OCI-LY3 (cell line): Measurements from ENCODE around the gene GRIA3.
"Not testable (repeated sequence)": the region's sequence is repeated elsewhere in the genome, so short reads cannot be mapped to it uniquely, and the experiment has no call there.

ENCODE experiments used
- EZH2phosphoT487 ChIP-seq: fragments of 200-600 bp; shearing (Covaris generic); IDR thresholded peaks from 2 replicates; pipeline ENCODE4 v1.6.1; 2018; ENCODE audit warnings: antibody characterized with exemption, mixed run types, low read depth
- TF ChIP-seq, protein P1 (sequence below): fragments of 200-600, 300-600 bp; sonication (generic); IDR thresholded peaks from 2 replicates; pipeline ENCODE4 v1.5.1; 2014; ENCODE audit warnings: antibody characterized with exemption, low read length, low read depth

GRCh38 chrX:123514279-123514640, 330.2 kb downstream of the GRIA3 start:
- TF ChIP-seq, protein P1, sequence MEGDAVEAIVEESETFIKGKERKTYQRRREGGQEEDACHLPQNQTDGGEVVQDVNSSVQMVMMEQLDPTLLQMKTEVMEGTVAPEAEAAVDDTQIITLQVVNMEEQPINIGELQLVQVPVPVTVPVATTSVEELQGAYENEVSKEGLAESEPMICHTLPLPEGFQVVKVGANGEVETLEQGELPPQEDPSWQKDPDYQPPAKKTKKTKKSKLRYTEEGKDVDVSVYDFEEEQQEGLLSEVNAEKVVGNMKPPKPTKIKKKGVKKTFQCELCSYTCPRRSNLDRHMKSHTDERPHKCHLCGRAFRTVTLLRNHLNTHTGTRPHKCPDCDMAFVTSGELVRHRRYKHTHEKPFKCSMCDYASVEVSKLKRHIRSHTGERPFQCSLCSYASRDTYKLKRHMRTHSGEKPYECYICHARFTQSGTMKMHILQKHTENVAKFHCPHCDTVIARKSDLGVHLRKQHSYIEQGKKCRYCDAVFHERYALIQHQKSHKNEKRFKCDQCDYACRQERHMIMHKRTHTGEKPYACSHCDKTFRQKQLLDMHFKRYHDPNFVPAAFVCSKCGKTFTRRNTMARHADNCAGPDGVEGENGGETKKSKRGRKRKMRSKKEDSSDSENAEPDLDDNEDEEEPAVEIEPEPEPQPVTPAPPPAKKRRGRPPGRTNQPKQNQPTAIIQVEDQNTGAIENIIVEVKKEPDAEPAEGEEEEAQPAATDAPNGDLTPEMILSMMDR = not testable (repeated sequence)
- TF ChIP-seq EZH2phosphoT487 = not testable (repeated sequence)
